Fibroblast of the conjunctiva (primary cell): ENCODE measurements around the gene IFITM1.
"Not testable (repeated sequence)": the region's sequence is repeated elsewhere in the genome, so short reads cannot be mapped to it uniquely, and the experiment has no call there.

Experiments used
- DNase-seq: peaks from one replicate; pipeline ENCODE4 v3.0.0-alpha.2; 2010; ENCODE audit warnings: low read depth

The IFITM1 gene

GRCh38 chr11:326592-326841, 12.7 kb downstream of the IFITM1 start:
- no peak for DNase-seq

GRCh38 chr11:326842-327580, 13.2 kb downstream of the IFITM1 start:
- DNase-seq: peak; percentile 23

GRCh38 chr11:327581-327923, 13.7 kb downstream of the IFITM1 start:
- no peak for DNase-seq

- no peak for DNase-seq
Observed at GRCh38 chr11:328012-328411, 14.2 kb downstream of the IFITM1 start.

- not testable (repeated sequence) for DNase-seq
Observed at GRCh38 chr11:328516-329100, 14.8 kb downstream of the IFITM1 start.

GRCh38 chr11:329886-330253, 16.0 kb downstream of the IFITM1 start:
- DNase-seq: no peak

- no peak for DNase-seq
Observed at GRCh38 chr11:330307-330693, 16.5 kb downstream of the IFITM1 start.

- DNase-seq: no peak
Observed at GRCh38 chr11:330694-331357, 17.0 kb downstream of the IFITM1 start.

GRCh38 chr11:331358-332060, 17.7 kb downstream of the IFITM1 start:
- DNase-seq: no peak

GRCh38 chr11:332651-333480, 19.0 kb downstream of the IFITM1 start:
- no peak for DNase-seq

- DNase-seq: not testable (repeated sequence)
Observed at GRCh38 chr11:333616-334263, 19.9 kb downstream of the IFITM1 start.

GRCh38 chr11:334264-334994, 20.6 kb downstream of the IFITM1 start:
- no peak for DNase-seq

GRCh38 chr11:335779-336658, 22.2 kb downstream of the IFITM1 start:
- no peak for DNase-seq

- DNase-seq: no peak
Observed at GRCh38 chr11:336659-337198, 22.9 kb downstream of the IFITM1 start.

GRCh38 chr11:337711-338110, 23.9 kb downstream of the IFITM1 start:
- no peak for DNase-seq

- no peak for DNase-seq
Observed at GRCh38 chr11:339963-340362, 26.1 kb downstream of the IFITM1 start.

- no peak for DNase-seq
Observed at GRCh38 chr11:340539-341512, 27.0 kb downstream of the IFITM1 start.

GRCh38 chr11:342328-342727, 28.5 kb downstream of the IFITM1 start:
- no peak for DNase-seq
